Adrenal gland (tissue), 5 donors: ENCODE data around the gene PABPC3.

ENCODE experiments used
- POLR2A ChIP-seq, 2 donors: fragments of 450-650 bp; IDR thresholded peaks; one replicate each; pipeline ENCODE4 v1.6.1; 2017; ENCODE audit warnings: antibody characterized with exemption in 2 of 2, mild to moderate bottlenecking in 2 of 2, moderate library complexity in 1 of 2
- TF ChIP-seq, protein P1 (sequence below), 6 experiments: fragments of 450-650 bp in 4 of 6; fragments of 200-600 bp in 2 of 6; sonication (generic) in 1 of 6; IDR thresholded peaks; 1 replicate in 5 of 6; 2 replicates in 1 of 6; pipeline versions ENCODE4 v1.5.1 to v1.8.0; 2016 to 2021; ENCODE audit warnings: antibody characterized with exemption in 6 of 6, mild to moderate bottlenecking in 2 of 6, moderate library complexity in 1 of 6
- donor health status: DM: no; HTN: no; CAD: no.

DNA sequence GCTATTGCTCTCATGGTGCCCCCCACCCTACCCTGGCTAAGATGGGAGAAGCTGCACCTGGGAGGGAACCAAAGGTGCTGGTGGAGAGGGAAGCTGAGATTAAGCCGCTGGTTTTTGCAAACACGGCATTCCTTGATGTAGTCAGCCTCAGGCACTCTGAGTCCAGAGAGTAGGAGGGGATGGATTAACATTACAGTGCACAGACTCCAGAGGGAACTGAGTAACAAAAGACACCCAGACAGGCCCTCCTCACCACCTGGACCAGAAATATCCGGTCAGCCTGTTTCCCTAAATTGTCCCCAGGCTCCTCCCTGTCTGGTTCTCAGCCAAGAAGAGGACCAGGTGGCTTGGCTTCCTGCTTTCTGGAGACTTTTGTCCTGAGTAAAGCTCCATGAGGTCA, 28.9 kb upstream of the PABPC3 start:
- no peak for TF ChIP-seq POLR2A (IDR thresholded peaks at IDR 0.05)
- TF ChIP-seq, protein P1, sequence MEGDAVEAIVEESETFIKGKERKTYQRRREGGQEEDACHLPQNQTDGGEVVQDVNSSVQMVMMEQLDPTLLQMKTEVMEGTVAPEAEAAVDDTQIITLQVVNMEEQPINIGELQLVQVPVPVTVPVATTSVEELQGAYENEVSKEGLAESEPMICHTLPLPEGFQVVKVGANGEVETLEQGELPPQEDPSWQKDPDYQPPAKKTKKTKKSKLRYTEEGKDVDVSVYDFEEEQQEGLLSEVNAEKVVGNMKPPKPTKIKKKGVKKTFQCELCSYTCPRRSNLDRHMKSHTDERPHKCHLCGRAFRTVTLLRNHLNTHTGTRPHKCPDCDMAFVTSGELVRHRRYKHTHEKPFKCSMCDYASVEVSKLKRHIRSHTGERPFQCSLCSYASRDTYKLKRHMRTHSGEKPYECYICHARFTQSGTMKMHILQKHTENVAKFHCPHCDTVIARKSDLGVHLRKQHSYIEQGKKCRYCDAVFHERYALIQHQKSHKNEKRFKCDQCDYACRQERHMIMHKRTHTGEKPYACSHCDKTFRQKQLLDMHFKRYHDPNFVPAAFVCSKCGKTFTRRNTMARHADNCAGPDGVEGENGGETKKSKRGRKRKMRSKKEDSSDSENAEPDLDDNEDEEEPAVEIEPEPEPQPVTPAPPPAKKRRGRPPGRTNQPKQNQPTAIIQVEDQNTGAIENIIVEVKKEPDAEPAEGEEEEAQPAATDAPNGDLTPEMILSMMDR (IDR thresholded peaks at IDR 0.05) = no peak
